MCF 10A (cell line): Measurements from ENCODE around the gene AHNAK2. TPM values are rescaled to one million over a fixed set of nuclear protein-coding genes. Genes with fewer than 3 reads are reported as not detected.

ENCODE experiments used
- BruUV-seq: library from RNA; stranded (reverse); fragments of 400-500 nt; replicated peaks from 2 replicates; lab custom pipeline; 2021; lab: Mats Ljungman, UMichigan
- CTCF ChIA-PET: fragments of 300-600 bp; sonication (Branson Sonifier 250); formaldehyde crosslinking; extraction: SDS; loops from one replicate; lab custom pipeline; 2021; ENCODE audit warnings: antibody characterized with exemption, inconsistent platforms; lab: Yijun Ruan, JAX
- POLR2A ChIA-PET: fragments of 300-600, 350-650 bp; sonication (Branson Sonifier 250); formaldehyde crosslinking; extraction: SDS; loops from one replicate; lab custom pipeline; 2020; ENCODE audit warnings: antibody characterized with exemption, inconsistent platforms; lab: Yijun Ruan, JAX
- DNase-seq: peaks from one replicate; pipeline ENCODE4 v3.0.0-alpha.2; 2018; ENCODE audit not compliant: unreplicated experiment
- H3K27ac Mint-ChIP-seq: one replicate; pipeline ENCODE4 v1.8.0; 2022; ENCODE audit warnings: mild to moderate bottlenecking, low read depth, mixed read lengths; ENCODE audit not compliant: unreplicated experiment
- H3K27me3 Mint-ChIP-seq: one replicate; pipeline ENCODE4 v1.8.0; 2022; ENCODE audit warnings: mixed read lengths; ENCODE audit not compliant: insufficient read depth, unreplicated experiment
- H3K36me3 Mint-ChIP-seq: one replicate; pipeline ENCODE4 v1.8.0; 2022; ENCODE audit warnings: mild to moderate bottlenecking, moderate library complexity, mixed read lengths; ENCODE audit not compliant: insufficient read depth, unreplicated experiment
- H3K4me1 Mint-ChIP-seq: one replicate; pipeline ENCODE4 v1.8.0; 2022; ENCODE audit warnings: mixed read lengths; ENCODE audit not compliant: insufficient read depth, unreplicated experiment
- H3K4me3 Mint-ChIP-seq: one replicate; pipeline ENCODE4 v1.8.0; 2022; ENCODE audit warnings: mild to moderate bottlenecking, moderate library complexity, mixed read lengths; ENCODE audit not compliant: unreplicated experiment
- H3K9me3 Mint-ChIP-seq: one replicate; pipeline ENCODE4 v1.8.0; 2022; ENCODE audit warnings: mixed read lengths; ENCODE audit not compliant: unreplicated experiment
- intact Hi-C: fragments of 100-400 bp; cut with micrococcal nuclease; formaldehyde crosslinking; loops from 2 replicates; pipeline ENCODE4 v1.14.1; 2022
- total RNA-seq: library from RNA; stranded (reverse); gene quantifications from 2 replicates; pipeline ENCODE4 v1.2.3, GENCODE V29; 2022
- TF ChIP-seq, protein P1 (sequence below): fragments of 200-600 bp; IDR thresholded peaks from one replicate; pipeline ENCODE4 v1.8.0; 2022; ENCODE audit warnings: antibody characterized with exemption, mild to moderate bottlenecking; ENCODE audit not compliant: unreplicated experiment

Gene AHNAK2
- total RNA-seq, 1 experiment from 2014 or later: 218 TPM

DNA sequence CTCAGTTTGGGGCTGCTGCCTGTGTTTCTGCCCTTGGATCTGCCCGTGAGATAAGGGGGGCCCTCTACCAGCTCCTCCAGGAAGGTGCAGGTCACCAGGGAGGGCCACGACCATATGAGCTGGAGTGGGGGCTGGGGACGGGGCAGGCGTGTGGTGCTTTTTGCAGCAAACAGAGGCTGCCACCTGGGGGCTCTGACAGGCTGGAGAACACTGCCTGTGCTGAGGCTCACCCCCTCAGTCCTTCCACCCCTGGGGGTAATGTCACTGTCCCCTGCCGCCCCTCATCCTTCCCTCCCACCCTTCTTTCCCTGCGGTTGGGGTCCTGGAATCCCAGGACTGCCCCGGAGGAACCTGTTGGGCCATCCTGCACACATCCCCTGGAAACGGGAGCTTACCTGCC lies 50.3 kb downstream of the AHNAK2 start:
- H3K27me3 Mint-ChIP-seq: no peaks in the 10 kb centered on the region
- no peaks in the 10 kb centered on the region for H3K4me1 Mint-ChIP-seq
- H3K4me3 Mint-ChIP-seq: no peak overlapping the region
- BruUV-seq: no TSS peak
- intact Hi-C loops: no loop called here
- no peak overlapping the region for H3K27ac Mint-ChIP-seq
- ChIA-PET POLR2A (no interaction called here), CTCF (interaction anchor here (0.9 kb wide), 1 partner anchor 159 kb away, joined by 3 read pairs; no protein-coding TSS in a partner anchor)
- no peaks in the 10 kb centered on the region for H3K9me3 Mint-ChIP-seq
- no peak for DNase-seq
- TF ChIP-seq, protein P1, sequence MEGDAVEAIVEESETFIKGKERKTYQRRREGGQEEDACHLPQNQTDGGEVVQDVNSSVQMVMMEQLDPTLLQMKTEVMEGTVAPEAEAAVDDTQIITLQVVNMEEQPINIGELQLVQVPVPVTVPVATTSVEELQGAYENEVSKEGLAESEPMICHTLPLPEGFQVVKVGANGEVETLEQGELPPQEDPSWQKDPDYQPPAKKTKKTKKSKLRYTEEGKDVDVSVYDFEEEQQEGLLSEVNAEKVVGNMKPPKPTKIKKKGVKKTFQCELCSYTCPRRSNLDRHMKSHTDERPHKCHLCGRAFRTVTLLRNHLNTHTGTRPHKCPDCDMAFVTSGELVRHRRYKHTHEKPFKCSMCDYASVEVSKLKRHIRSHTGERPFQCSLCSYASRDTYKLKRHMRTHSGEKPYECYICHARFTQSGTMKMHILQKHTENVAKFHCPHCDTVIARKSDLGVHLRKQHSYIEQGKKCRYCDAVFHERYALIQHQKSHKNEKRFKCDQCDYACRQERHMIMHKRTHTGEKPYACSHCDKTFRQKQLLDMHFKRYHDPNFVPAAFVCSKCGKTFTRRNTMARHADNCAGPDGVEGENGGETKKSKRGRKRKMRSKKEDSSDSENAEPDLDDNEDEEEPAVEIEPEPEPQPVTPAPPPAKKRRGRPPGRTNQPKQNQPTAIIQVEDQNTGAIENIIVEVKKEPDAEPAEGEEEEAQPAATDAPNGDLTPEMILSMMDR: no peak
- no peaks in the 10 kb centered on the region for H3K36me3 Mint-ChIP-seq

GRCh38 chr14:104927432-104927816 lies 50.8 kb downstream of the AHNAK2 start:
- no peaks in the 10 kb centered on the region for H3K9me3 Mint-ChIP-seq
- no peaks in the 10 kb centered on the region for H3K27me3 Mint-ChIP-seq
- no TSS peak for BruUV-seq
- H3K4me3 Mint-ChIP-seq: no peak overlapping the region
- intact Hi-C loops: no loop called here
- H3K36me3 Mint-ChIP-seq: no peaks in the 10 kb centered on the region
- H3K4me1 Mint-ChIP-seq: no peaks in the 10 kb centered on the region
- no peak overlapping the region for H3K27ac Mint-ChIP-seq
- ChIA-PET POLR2A (no interaction called here), CTCF (no interaction called here)
- TF ChIP-seq, protein P1: no peak
- DNase-seq: no peak

DNA sequence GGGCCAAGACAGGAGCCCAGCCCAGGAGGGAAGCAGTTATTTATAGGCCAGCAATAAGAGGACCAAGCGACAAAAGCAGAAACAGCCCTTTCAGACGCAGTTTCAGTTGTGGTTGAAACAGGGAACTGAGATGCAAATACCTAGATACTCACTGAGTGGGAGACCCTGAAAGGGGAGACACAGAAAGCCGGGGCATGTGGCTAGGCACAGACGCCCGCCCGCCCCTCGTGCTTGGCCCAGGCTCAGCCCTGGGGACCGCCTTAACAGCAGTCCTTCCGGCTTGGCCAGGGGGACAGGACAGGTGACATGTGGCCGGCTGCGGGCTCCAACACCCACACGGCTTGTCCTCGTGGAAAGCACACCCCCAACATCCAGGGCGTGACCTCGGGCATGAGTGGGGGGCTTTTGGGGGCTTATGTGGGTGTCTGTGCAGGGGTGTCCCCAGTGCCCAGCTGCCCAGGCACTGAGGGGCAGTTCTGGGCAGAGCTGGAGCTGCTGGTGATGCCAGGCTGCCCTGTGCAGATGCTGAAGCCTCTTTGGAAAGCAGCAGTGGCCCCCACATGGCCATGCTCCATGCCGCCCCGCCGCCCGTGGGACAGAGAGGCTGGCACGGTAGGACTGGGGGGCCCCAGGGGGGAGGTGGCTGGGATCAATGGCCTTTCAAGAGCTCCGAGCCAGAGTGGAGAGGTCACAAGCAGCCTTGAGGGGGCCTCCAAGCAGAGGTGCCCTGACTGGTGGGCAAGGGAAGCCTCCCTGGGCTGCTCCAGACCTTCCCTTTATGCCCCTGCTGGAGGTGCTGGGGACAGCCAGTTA lies 51.3 kb downstream of the AHNAK2 start:
- Mint-ChIP-seq H3K4me1 (no peaks in the 10 kb centered on the region), H3K4me3 (no peak overlapping the region), H3K27ac (no peak overlapping the region), H3K36me3 (no peaks in the 10 kb centered on the region), H3K9me3 (no peaks in the 10 kb centered on the region), H3K27me3 (no peaks in the 10 kb centered on the region)
- intact Hi-C loops: no loop called here
- no peak for DNase-seq
- TF ChIP-seq, protein P1: no peak
- POLR2A ChIA-PET: no interaction called here
- BruUV-seq: no TSS peak
- CTCF ChIA-PET: no interaction called here

DNA sequence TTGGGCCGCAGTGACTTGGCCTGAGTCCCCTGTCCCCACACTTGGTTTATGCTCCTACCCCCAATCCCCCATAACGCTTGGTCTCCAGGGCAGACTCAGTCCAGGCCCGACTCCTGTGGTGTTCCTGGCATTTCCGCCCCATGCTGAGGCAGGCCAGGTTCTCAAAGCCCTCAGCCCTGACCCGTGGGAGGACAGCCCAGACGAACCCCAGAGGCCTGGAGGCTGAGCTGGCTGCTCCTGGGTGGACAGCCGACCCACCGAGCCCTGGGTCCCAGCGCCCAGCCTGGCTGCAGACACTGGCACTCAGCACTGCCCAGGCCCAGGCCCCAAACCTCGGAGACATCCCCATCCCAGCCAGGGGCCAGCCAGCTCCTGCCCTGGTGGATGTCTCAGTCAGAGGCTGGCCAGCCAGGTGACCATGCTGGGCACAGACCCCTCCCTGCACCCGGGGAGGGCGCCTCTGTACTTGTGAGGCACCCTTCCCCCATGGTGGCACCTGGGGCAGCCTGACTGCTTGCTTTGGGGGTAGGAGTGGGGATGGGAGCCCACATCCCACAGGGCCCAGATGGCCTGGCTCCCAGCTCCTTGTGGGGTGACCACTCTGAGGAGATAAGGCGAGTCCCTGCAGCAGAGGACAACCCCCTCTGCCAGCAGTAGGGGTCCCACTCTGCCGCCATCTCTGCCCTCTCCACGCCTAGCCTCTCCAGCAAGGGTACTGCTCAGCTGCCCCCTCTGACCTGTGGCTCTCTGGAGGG lies 52.1 kb downstream of the AHNAK2 start:
- intact Hi-C loops: no loop called here
- no peak overlapping the region for H3K4me3 Mint-ChIP-seq
- no peak overlapping the region for H3K27ac Mint-ChIP-seq
- no peaks in the 10 kb centered on the region for H3K36me3 Mint-ChIP-seq
- CTCF ChIA-PET: no interaction called here
- no peaks in the 10 kb centered on the region for H3K4me1 Mint-ChIP-seq
- no peak for DNase-seq
- no peaks in the 10 kb centered on the region for H3K27me3 Mint-ChIP-seq
- BruUV-seq: no TSS peak
- no peaks in the 10 kb centered on the region for H3K9me3 Mint-ChIP-seq
- TF ChIP-seq, protein P1: no peak
- POLR2A ChIA-PET: no interaction called here
